NCI-H748 (cell line): ENCODE data around the gene NUCB2.
"Not testable (repeated sequence)": the region's sequence is repeated elsewhere in the genome, so short reads cannot be mapped to it uniquely, and the experiment has no call there.

Source experiments
- DNase-seq: peaks from one replicate; lab custom pipeline; 2025; ENCODE audit not compliant: unreplicated experiment; lab: John Stamatoyannopoulos, UW

NUCB2 gene

DNA sequence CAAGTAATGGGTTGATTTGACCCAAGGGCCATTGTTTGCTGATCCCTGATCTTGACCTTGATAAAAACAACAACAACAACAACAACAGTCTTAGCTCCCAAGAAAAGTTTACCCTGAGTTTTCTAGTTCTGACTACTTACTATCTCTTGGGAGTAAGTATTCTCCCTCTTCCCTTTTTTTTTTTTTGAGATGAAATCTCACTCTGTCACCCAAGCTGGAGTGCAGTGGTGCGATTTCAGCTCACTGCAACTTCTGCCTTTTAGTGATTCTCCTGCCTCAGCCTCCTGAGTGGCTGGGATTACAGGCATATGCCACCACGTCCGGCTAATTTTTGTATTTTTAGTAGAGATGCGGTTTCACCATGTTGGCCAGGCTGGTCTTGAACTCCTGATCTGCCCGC lies 8.0 kb upstream of the NUCB2 start:
- not testable (repeated sequence) for DNase-seq

GRCh38 chr11:17268902-17269301 lies 7.6 kb upstream of the NUCB2 start:
- no peak for DNase-seq

DNA sequence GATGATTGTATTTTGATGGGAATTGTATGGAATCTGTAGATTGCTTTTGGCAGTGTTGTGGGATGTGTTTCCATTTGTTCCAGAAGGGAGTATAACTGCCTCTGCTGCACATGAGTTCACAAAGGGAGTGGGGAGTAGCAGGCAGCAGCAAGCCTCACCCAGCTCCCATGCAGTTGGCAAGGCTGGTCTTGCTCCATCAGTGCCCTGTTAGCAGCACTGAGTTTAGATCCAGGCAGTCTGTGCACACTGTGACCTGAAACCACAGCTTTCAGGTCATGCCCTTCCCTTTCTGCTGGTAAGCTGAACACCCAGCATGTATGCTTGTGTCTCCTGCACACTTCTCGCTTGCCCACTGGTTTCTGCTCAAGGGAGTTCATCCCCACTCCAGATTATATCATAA lies 3.7 kb upstream of the NUCB2 start:
- no peak for DNase-seq

- no peak for DNase-seq
Measured at GRCh38 chr11:17273211-17273610, 3.3 kb upstream of the NUCB2 start.

DNA sequence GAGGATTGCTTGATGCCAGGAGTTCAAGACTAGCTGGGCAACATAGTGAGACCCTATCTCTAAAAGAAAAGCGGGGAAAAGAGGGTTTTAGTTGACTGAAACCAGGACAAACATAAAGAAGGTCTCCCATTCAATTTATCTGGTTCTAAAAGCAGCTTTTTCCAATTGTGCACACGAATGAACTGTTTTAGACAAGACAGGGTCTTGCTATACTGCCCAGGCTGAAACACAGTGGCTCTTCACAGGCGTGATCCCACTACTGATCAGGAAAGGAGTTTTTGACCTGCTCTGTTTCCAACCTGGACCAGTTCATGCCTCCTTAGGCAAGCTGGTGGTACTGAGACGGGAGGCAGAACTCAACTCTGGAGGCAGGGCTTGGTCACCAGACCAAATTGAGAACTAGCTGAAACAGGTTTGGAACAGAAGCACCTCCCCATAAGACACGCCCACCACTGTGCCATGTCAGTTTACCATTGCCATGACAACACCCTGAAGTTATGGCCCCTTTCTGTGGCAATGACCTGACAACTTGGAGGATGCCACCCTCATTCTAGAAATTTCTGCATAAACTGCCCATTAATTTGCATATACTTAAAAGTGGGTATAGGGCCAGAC lies 2.8 kb upstream of the NUCB2 start:
- peak; percentile 58 for DNase-seq

DNA sequence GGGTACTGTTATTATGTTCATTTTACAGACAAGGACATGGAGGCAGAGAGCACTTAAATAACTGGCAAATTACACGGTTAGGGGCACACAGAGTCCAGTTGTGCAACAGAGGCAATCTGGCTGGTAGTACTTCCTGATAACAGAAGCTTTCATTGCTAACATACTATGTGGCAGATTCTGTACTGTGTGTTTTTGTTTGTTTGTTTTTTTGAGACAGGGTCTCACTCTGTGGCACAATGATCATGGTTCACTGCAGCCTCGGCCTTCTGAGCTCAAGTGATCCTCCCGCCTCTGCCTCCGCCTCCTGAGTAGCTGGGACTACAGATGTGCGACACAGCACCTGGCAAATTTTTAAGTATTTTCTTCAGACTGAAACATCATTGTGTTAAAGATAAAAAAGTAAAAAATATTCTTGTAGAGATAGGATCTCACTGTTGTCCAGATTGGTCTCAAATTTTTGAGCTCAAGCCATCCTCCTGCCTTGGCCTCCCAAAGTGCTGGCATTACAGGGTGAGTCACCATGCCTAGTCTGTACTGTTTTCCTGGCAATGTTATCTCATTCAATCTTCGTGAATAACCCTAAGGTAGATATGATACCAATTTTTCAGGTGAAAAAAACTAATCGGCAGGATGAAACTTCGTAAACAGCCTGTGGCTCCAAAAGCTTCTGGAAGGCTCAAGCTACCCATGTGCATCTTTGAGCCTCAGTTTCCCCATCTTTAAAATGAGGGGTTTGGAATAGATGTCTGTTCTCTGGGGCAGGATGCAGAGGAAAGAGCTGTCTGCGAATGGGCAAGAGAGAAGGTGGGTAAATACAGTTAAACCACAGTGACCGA lies 921 bp upstream of the NUCB2 start:
- DNase-seq, result no peak

- peak; percentile 66 for DNase-seq
Measured at GRCh38 chr11:17277024-17277584, 565 bp downstream of the NUCB2 start.

DNA sequence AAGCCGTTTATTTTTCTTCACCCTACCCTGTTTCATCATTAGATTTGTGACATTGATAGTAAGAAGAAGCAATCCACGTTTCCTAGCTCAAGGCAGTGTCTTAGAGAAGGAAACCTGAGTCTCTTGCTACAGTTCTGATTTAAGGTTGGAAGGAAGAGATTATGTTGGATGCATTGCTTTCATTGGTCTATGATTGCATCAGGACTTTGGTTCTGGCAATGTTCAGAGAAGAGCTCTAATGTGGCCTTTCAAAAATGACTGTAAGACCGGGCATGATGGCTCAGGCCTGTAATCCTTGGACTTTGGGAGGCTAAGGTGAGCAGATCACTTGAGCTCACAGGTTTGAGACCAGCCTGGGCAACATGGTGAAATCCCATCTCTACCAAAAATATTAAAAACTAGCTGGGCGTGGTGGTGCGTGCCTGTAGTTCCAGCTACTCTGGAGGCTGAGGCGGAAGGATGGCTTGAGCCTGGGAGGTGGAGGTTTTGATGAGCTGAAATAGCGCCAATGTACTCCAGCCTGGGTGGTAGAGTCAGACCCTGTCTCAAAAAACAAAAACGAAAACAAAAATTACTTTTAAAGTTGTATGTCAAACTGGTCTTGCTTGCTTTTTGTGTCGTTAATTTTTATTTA lies 4.1 kb downstream of the NUCB2 start:
- DNase-seq, result no peak

DNA sequence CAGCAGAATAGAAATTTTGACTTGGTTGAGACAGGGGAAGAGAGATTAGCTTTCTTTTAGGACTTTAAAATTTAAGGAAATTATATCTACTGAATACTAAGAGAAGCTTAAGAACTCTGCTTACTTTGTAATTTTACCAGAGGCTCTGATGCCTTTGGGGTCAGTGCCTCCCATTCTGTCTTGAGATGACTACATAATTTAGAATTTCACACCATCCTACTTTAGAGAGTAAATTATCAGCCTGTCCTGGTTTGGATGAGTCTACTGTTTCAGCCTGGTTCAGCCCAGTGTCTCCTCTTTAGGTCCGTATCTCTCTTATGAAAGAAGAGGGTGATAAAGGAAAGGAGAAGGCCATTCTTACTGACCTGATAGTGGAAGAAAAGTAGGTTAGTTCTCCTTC lies 9.8 kb downstream of the NUCB2 start:
- DNase-seq, result no peak

- no peak for DNase-seq
Measured at GRCh38 chr11:17287058-17287457, 10.5 kb downstream of the NUCB2 start.

GRCh38 chr11:17291710-17292109 lies 15.2 kb downstream of the NUCB2 start:
- DNase-seq, result no peak

GRCh38 chr11:17293311-17293710 lies 16.8 kb downstream of the NUCB2 start:
- DNase-seq, result no peak

DNA sequence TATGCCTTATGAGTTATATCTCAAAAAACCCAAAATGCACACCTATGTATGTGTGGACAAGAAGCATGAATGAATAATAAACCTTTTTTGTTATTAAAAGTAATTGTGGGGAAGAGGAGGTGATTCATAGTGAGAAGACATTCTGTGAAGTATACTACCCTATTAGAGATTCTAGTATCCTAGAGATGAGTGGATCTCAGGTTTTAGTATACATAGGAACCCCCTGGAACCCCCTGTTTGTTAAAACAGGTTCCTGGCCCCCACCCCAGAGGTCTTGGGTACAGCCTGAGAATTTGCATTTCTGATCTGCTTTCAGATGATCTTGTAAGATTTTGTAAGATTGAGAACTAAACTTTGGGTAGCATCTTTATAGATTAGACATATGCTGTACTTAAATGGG lies 17.5 kb downstream of the NUCB2 start:
- no peak for DNase-seq

GRCh38 chr11:17296852-17297559 lies 20.5 kb downstream of the NUCB2 start:
- DNase-seq, result no peak

DNA sequence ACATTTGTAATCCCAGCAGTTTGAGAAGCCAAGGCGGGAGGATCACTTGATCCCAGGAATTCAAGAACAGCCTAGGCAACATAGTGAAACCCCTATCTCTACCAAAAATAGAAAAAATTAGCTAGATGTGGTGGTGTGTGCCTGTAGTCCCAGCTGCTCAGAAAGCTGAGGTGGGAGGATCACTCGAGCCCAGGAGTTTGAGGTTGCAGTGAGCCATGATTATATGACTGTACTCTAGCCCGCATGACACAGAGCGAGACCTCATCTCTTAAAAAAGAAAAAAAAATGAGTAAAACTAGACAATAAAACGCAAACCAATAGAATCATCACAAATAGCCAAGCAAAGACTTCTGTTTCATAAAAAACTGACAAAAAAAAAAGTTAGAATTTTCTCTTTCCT lies 21.8 kb downstream of the NUCB2 start:
- no peak for DNase-seq

DNA sequence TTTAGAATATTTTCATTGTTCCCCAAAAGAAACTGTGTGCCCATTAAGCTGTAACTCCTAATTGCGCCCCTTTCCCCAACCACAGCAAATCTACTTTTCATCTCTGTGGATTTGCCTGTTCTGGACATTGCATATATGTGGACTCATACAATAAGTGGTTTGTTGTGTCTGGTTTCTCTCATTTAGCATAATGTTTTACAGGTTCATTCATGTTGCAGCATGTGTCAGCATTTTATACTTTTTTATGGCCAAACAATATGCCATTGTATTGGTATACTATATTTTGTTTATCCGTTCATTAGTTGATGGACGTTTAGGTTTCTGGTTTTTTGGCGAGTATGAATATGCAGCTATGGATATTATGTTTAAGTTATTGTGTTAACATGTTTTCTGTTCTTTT lies 23.8 kb downstream of the NUCB2 start:
- DNase-seq, result no peak

DNA sequence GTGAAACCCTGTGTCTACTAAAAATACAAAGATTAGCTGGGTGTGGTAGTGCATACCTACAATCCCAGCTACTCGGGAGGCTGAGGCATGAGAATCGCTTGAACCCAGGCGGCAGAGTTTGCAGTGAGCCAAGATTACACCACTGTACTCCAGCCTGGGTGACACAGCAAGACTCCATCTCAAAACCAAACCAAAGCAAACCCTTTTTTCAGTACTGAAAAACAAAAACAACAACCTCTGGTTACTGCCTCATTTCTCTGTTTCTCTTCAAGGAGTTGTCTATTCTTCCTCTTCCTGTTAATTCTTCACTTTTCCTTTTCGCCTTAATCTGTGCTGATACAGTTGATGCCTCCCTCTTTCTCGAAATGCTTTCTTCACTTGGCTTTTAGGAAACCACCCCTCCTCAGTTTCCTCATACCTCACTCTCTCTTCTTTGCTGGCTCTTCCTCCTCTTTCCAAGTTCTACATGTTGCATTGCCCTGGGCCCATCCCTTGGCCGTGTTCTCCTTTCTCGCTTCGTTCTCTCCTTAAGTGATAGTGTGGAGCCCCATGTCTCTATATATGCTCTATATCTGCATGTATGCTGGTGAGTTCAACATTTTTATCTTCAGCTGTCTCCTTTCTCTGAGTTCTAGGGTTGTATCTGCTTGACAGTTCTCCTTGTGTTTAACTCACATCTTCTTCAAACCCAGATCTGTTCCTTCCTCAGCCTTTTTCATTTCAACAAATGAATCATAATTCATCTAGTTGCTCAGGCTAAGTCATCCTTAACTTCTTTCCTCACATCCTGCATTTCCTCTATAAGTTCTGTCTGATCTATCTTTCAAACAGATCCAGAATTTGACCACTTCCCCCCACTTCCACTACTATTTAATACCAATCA lies 37.1 kb downstream of the NUCB2 start:
- no peak for DNase-seq

DNA sequence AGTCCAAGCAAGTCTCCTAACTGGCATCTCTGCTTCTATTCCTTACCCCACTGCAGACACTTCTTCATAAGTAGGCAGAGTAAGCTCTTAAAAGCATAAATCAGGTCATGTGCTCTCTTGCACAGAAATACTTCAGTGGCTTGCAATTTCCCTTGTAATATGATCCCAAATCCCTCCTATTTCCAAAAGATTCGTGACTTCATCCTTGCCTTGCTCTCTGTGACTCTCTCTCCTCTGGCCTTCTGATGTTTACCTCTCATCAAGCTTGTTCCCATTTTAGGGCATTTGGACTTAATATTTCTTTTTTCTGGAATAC lies 37.7 kb downstream of the NUCB2 start:
- no peak for DNase-seq

GRCh38 chr11:17314904-17315426 lies 38.4 kb downstream of the NUCB2 start:
- DNase-seq, result no peak

DNA sequence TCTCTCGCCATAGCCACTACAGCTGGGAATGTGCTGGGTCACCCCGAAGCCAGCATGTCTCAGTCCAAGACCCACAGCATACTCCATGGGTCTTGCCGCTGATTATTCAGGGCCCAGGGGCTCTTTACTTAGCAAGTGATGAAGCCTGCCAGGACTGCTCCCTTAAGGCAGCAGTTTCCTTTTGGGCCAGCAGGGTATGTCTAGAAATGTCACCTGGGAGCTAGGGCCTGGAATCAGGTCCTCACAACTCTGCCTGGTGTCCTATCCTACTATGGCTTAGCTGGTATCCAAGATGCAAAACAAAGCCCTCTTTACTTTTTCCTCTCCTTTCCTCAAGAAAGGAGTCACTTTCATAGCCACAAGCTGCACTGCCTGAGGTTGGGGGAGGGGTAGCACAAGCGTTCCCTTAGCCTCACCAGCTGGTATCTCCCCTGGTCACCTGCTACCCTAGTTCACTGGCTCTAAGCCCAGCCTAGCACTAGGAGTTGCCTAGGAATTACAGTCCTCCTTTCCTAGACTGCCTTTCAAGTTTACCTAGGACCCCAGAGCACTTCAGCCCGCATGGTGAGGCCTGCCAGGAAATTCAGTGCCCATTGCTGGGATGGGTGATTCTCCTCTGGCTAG lies 52.4 kb downstream of the NUCB2 start:
- DNase-seq, result no peak
